Endodermal cell (in vitro differentiated cells): ENCODE measurements around the gene VTA1. TPM values are rescaled to one million over a fixed set of nuclear protein-coding genes. Genes with fewer than 3 reads are reported as not detected.
"Not testable (repeated sequence)": the region's sequence is repeated elsewhere in the genome, so short reads cannot be mapped to it uniquely, and the experiment has no call there.

Experiments used
- DNase-seq: peaks from one replicate; pipeline ENCODE4 v3.0.0-alpha.2; 2017
- H3K27ac ChIP-seq: 2 replicates; pipeline ENCODE4 v1.5.1; 2013; ENCODE audit warnings: mild to moderate bottlenecking, low read depth, low read length, moderate library complexity
- H3K27me3 ChIP-seq: 2 replicates; pipeline ENCODE4 v1.6.1; 2013; ENCODE audit warnings: mild to moderate bottlenecking, low read length, moderate library complexity; ENCODE audit not compliant: insufficient read depth, control insufficient read depth, poor library complexity, severe bottlenecking
- H3K36me3 ChIP-seq: 2 replicates; pipeline ENCODE4 v1.7.0; 2013; ENCODE audit warnings: mild to moderate bottlenecking, low read length, moderate library complexity; ENCODE audit not compliant: control insufficient read depth, insufficient read depth
- H3K4me1 ChIP-seq: one replicate; pipeline ENCODE4 v1.7.0; 2013; ENCODE audit warnings: low read length; ENCODE audit not compliant: control insufficient read depth, insufficient read depth
- H3K4me3 ChIP-seq: 2 replicates; pipeline ENCODE4 v1.5.1; 2013; ENCODE audit warnings: mild to moderate bottlenecking, low read length, moderate library complexity
- H3K9ac ChIP-seq: 2 replicates; pipeline ENCODE4 v1.6.1; 2013; ENCODE audit warnings: mild to moderate bottlenecking, low read length, moderate library complexity; ENCODE audit not compliant: poor library complexity, severe bottlenecking; ENCODE audit errors: extremely low read depth
- H3K9me3 ChIP-seq: 2 replicates; pipeline ENCODE4 v1.6.1; 2013; ENCODE audit warnings: mild to moderate bottlenecking, low read length, moderate library complexity; ENCODE audit not compliant: control insufficient read depth
- H3K27ac Mint-ChIP-seq: 2 replicates; pipeline ENCODE4 v1.8.0; 2020; ENCODE audit warnings: mixed read lengths
- H3K27me3 Mint-ChIP-seq: 2 replicates; pipeline ENCODE4 v1.8.0; 2021; ENCODE audit warnings: mild to moderate bottlenecking, mixed read lengths; ENCODE audit not compliant: insufficient read depth
- H3K36me3 Mint-ChIP-seq: 2 replicates; pipeline ENCODE4 v1.8.0; 2020; ENCODE audit warnings: low read depth, mixed read lengths
- H3K4me1 Mint-ChIP-seq: 2 replicates; pipeline ENCODE4 v1.8.0; 2020; ENCODE audit warnings: mixed read lengths
- H3K4me3 Mint-ChIP-seq: 2 replicates; pipeline ENCODE4 v1.8.0; 2020; ENCODE audit warnings: mild to moderate bottlenecking, moderate library complexity, mixed read lengths
- H3K9me3 Mint-ChIP-seq: 2 replicates; pipeline ENCODE4 v1.8.0; 2020; ENCODE audit warnings: mild to moderate bottlenecking, mixed read lengths
- CTCF ChIP-seq: fragments of 200-600 bp; sonication (generic); conservative IDR thresholded peaks from 2 replicates; pipeline ENCODE4 v1.5.0; 2021; ENCODE audit warnings: antibody characterized with exemption, mild to moderate bottlenecking
- WGBS, 2 experiments: methylation state at CpG; one replicate each; pipeline versions ENCODE4 v1.1.5 to v1.1.7; 2013; ENCODE audit warnings: missing lambda C conversion rate in 2 of 2, mixed read lengths in 1 of 2; ENCODE audit not compliant: insufficient coverage in 1 of 2, insufficient read length in 1 of 2; 5-methylcytosine and 5-hydroxymethylcytosine counted together
- total RNA-seq, 2 donors: library from RNA; stranded (reverse); fragmentation: NEBNext Ultra II Directional in 1 of 2; extraction: Animal tissue kit (Norgen Biotek cat#: 25700) in 1 of 2; gene quantifications; 2 replicates in 1 of 2; 3 replicates in 1 of 2; pipeline ENCODE4 v1.2.1, GENCODE V29; 2021

Gene VTA1
- total RNA-seq, 2 donors from 2014 or later: 64.4 to 68.8 TPM

DNA sequence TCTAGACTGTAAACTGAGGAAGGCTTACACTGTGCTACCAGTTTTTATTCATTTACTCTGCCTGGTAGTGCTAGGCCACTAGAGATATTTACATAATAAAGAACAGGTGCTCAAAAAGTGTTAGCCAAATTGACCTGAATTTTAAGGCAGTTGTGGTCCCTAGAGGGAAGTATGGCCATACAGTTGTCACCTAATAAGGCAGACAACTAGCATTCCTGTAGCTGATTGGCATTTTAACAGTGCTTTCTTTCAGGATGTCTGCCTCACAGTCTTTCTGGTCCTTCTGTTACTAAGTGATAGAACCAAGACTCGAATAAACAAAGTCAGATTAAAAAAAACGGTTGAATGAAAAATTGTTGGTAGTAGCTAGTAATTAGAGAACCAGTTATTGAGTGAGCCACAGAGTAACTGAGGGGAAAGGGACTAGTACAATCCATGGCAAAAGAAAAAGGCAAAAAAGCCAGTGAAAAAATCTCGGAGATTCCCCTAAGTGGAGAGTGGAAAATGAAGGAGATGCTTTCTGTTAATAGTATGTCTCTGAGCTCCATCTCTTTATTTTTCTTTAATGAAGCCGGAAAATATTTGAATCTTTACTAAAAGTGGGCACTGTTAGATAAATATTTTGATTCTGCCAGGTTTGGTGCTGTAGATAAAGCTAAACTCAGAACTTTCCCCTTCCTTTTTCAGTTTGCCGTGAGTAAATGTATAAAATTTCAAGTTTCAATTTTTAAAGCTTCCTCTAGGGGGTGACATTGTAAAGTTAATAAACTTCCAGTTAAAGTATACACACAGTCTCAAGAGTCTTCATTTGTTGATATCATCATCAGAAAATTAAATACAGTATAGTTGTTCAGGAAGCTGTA is 9.1 kb downstream of the VTA1 start:
- H3K9me3 ChIP-seq: no peaks in the 10 kb centered on the region
- no peaks in the 10 kb centered on the region for H3K36me3 ChIP-seq
- peak overlapping the region; percentile 63 for H3K27ac Mint-ChIP-seq
- no peaks in the 10 kb centered on the region for H3K27me3 ChIP-seq
- no peaks in the 10 kb centered on the region for H3K27me3 Mint-ChIP-seq
- peak; percentile 71 for TF ChIP-seq CTCF
- peaks cover 9% of the 10 kb centered on the region for H3K4me1 Mint-ChIP-seq
- H3K9ac ChIP-seq: no peak overlapping the region
- 70 to 89% methylated on average over 3 to 4 of the region's 5 CpGs for WGBS, 2 experiments
- H3K36me3 Mint-ChIP-seq: peaks cover 4% of the 10 kb centered on the region
- no peaks in the 10 kb centered on the region for H3K9me3 Mint-ChIP-seq
- no peak overlapping the region for H3K4me3 ChIP-seq
- no peak overlapping the region for H3K4me3 Mint-ChIP-seq
- DNase-seq: peak; percentile 45
- H3K27ac ChIP-seq: peak overlapping the region; percentile 48
- no peaks in the 10 kb centered on the region for H3K4me1 ChIP-seq

DNA sequence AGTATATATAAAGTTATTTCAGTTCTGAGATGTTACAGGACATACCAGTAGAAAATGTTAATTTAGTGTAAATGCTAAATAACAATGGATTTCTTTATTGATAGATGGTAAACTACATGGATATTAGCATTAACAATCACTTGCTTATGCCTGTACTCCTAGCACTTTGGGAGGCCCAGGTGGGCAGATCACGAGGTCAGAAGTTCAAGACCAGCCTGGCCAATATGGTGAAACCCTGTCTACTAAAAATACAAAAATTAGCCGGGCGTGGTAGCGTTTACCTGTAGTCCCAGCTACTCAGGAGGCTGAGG is 9.7 kb downstream of the VTA1 start:
- not testable (repeated sequence) for H3K36me3 Mint-ChIP-seq, H3K27me3 Mint-ChIP-seq, H3K4me3 Mint-ChIP-seq, H3K4me1 ChIP-seq, H3K9ac ChIP-seq, H3K9me3 ChIP-seq, H3K4me3 ChIP-seq, H3K36me3 ChIP-seq, H3K4me1 Mint-ChIP-seq, H3K27me3 ChIP-seq, DNase-seq, H3K27ac Mint-ChIP-seq, H3K9me3 Mint-ChIP-seq, H3K27ac ChIP-seq
- peak; percentile 8 for TF ChIP-seq CTCF
- 88 to 91% methylated on average over 2 to 4 of the region's 4 CpGs for WGBS, 2 experiments

GRCh38 chr6:142162780-142163179 is 15.7 kb downstream of the VTA1 start:
- TF ChIP-seq CTCF: no peak
- DNase-seq: no peak
- H3K4me1 ChIP-seq: no peaks in the 10 kb centered on the region
- no peaks in the 10 kb centered on the region for H3K9me3 ChIP-seq
- H3K4me3 Mint-ChIP-seq: no peak overlapping the region
- no peaks in the 10 kb centered on the region for H3K27me3 ChIP-seq
- peaks cover 19% of the 10 kb centered on the region for H3K4me1 Mint-ChIP-seq
- H3K36me3 ChIP-seq: peaks cover 16% of the 10 kb centered on the region
- 92 to 100% methylated on average over 1 of the region's 1 CpG for WGBS, 2 experiments
- no peak overlapping the region for H3K27ac Mint-ChIP-seq
- no peak overlapping the region for H3K27ac ChIP-seq
- H3K27me3 Mint-ChIP-seq: no peaks in the 10 kb centered on the region
- H3K9ac ChIP-seq: no peak overlapping the region
- H3K4me3 ChIP-seq: no peak overlapping the region
- no peaks in the 10 kb centered on the region for H3K9me3 Mint-ChIP-seq
- peaks cover 15% of the 10 kb centered on the region for H3K36me3 Mint-ChIP-seq
